Tibial nerve (tissue), 3 donors: ENCODE measurements around the gene PLB1.

Experiments used
- POLR2A ChIP-seq, 2 donors: fragments of 450-650 bp; IDR thresholded peaks; one replicate each; pipeline ENCODE4 v1.6.1; 2017; ENCODE audit warnings: antibody characterized with exemption in 2 of 2, mild to moderate bottlenecking in 2 of 2, moderate library complexity in 2 of 2
- TF ChIP-seq, protein P1 (sequence below), 5 experiments: fragments of 200-600 bp in 3 of 5; fragments of 450-650 bp in 2 of 5; sonication (generic) in 3 of 5; IDR thresholded peaks; one replicate each; pipeline ENCODE4 v1.5.1; 2016 to 2019; ENCODE audit warnings: antibody characterized with exemption in 5 of 5, mild to moderate bottlenecking in 3 of 5, moderate library complexity in 2 of 5

DNA sequence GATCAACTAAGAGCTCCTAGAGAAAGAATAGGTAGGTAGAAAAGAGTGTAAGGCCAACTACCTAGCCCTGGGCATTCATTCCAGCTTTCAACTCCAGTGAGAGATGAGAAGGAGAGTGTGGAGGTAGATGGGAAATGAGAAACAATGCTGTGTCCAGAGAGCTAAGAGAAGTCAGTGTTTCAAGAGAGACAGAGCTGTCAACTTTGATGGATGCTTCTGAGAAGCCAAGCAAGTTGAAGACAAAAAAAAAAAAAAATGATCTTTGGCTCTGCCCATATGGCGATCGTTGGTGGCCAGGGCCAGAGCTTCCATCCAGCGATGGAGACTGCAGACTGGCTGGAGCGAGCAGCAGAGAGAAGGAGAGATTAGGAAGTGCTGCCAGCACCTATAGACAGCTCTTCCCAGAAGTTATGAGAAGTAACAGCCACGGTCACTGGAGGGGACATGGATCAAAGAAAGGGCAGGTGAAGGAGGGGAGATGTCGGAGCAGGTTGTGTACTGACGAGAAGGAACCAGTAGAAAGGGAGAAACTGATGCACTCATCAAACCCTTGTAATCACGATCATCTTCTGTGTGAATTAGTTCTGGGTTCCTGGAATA lies 143.3 kb downstream of the PLB1 start:
- TF ChIP-seq, protein P1, sequence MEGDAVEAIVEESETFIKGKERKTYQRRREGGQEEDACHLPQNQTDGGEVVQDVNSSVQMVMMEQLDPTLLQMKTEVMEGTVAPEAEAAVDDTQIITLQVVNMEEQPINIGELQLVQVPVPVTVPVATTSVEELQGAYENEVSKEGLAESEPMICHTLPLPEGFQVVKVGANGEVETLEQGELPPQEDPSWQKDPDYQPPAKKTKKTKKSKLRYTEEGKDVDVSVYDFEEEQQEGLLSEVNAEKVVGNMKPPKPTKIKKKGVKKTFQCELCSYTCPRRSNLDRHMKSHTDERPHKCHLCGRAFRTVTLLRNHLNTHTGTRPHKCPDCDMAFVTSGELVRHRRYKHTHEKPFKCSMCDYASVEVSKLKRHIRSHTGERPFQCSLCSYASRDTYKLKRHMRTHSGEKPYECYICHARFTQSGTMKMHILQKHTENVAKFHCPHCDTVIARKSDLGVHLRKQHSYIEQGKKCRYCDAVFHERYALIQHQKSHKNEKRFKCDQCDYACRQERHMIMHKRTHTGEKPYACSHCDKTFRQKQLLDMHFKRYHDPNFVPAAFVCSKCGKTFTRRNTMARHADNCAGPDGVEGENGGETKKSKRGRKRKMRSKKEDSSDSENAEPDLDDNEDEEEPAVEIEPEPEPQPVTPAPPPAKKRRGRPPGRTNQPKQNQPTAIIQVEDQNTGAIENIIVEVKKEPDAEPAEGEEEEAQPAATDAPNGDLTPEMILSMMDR (IDR thresholded peaks at IDR 0.05): no peak
- no peak for TF ChIP-seq POLR2A (IDR thresholded peaks at IDR 0.05)
